Activated naive CD4-positive, alpha-beta T cell treated with anti-CD3 and anti-CD28 coated beads, Interleukin-2, amount 50 U/mL, for 72 hours (primary cell): ENCODE results near the gene PPM1J. TPM values are rescaled to one million over a fixed set of nuclear protein-coding genes. Genes with fewer than 3 reads are reported as not detected.

ENCODE experiments used
- ATAC-seq, 2 donors: fragments of 150-1000 bp; cut with Tn5 transposase; 2 replicates each; pipeline ENCODE4 v1.10.0; 2021; ENCODE audit warnings: mild to moderate bottlenecking in 2 of 2, moderate library complexity in 2 of 2
- DNase-seq, 2 donors: peaks; one replicate each; pipeline ENCODE4 v3.0.0; 2021 to 2022; ENCODE audit warnings: low spot score in 2 of 2
- H3K27ac Mint-ChIP-seq, 2 donors: one replicate each; pipeline ENCODE4 v1.8.0; 2022; ENCODE audit warnings: mild to moderate bottlenecking in 2 of 2, mixed read lengths in 2 of 2
- H3K36me3 Mint-ChIP-seq, 2 donors: one replicate each; pipeline ENCODE4 v1.8.0; 2022; ENCODE audit warnings: mixed read lengths in 2 of 2
- H3K9me3 Mint-ChIP-seq, 2 donors: one replicate each; pipeline ENCODE4 v1.8.0; 2022; ENCODE audit warnings: mixed read lengths in 2 of 2
- total RNA-seq, 2 donors: library from RNA; stranded (reverse); gene quantifications; one replicate each; pipeline ENCODE4 v1.2.3, GENCODE V29; 2022

The PPM1J gene
- total RNA-seq, 2 donors from 2014 or later: 0.46 to 1.8 TPM

GRCh38 chr1:112686835-112687234, 28.3 kb downstream of the PPM1J start:
- no peaks in the 10 kb centered on the region for H3K9me3 Mint-ChIP-seq
- no peaks in the 10 kb centered on the region for H3K36me3 Mint-ChIP-seq
- ATAC-seq (peak in 1 of 2 donors; percentile 17), DNase-seq (no peak)
- H3K27ac Mint-ChIP-seq: peak overlapping the region; percentile 72 to 86

DNA sequence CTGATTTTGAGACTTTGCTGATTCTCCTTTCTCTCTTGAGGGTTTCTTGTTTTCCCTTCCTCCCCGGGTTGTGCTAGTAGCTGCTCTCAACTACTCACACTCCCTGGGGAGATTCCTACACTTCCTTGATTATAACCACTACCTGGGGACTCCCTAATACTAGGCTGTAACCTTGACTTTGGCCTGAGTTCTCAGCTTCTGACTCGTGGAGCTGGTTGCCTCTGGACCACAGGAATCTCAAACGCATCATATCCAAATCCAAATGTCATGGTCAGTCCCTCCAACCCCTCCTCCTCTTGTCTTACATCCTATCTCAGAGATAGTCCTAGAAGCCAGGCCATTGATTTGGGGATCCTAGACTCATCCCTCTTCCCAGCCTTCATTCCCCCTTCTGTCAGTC, 28.7 kb downstream of the PPM1J start:
- Mint-ChIP-seq H3K36me3 (no peaks in the 10 kb centered on the region), H3K9me3 (no peaks in the 10 kb centered on the region), H3K27ac (peak overlapping the region; percentile 72 to 86)
- ATAC-seq (peak in 1 of 2 donors; percentile 82), DNase-seq (no peak)

DNA sequence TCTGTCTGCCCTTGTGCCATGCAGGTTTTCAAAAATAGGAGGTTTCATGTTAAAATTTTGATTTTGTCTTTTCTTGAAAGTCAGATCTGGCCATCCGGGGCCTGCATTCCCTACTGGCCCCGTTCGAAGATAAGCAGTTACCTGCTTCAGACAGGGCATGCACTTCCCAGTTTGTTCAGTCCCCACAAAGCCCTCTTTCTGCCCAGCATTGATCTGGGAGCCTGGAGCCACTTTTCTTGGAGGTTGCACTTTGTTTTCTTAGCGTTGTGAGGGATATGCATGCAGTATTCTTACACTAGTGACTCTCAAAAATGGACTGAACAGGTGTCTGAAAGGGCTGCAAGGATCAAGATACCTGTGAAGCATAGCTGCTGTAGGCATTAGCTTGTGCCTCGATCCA, 29.2 kb downstream of the PPM1J start:
- no peaks in the 10 kb centered on the region for H3K36me3 Mint-ChIP-seq
- ATAC-seq (no peak), DNase-seq (no peak)
- no peaks in the 10 kb centered on the region for H3K9me3 Mint-ChIP-seq
- H3K27ac Mint-ChIP-seq: peak overlapping the region in 1 of 2 donors; percentile 72

DNA sequence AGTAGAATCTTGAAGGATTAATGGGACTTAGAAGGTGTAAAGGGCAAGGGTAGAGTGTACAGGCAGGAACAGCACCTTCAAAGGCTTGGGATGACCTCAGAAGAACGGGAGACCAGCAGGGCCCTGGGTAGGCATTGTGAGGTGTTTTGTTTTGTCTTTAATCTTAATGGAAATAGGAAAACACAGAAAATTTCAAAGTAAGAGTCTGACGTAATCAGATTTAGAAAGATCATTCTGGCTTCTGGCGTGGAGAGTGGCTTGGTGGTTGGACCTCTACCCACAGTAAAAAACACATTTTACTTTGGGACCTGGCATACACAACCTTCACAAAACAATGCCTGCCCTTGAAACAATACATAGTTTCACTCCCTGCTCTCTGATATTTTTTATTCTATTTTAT, 36.5 kb downstream of the PPM1J start:
- Mint-ChIP-seq H3K27ac (no peak overlapping the region), H3K36me3 (peaks cover 7 to 29% of the 10 kb centered on the region in 2 donors), H3K9me3 (no peaks in the 10 kb centered on the region)
- no peak for ATAC-seq
- no peak for DNase-seq

- H3K27ac Mint-ChIP-seq: no peak overlapping the region
- H3K9me3 Mint-ChIP-seq: no peaks in the 10 kb centered on the region
- DNase-seq (no peak), ATAC-seq (no peak)
- H3K36me3 Mint-ChIP-seq: peaks cover 7 to 29% of the 10 kb centered on the region in 2 donors
Measured at GRCh38 chr1:112677501-112677900, 37.6 kb downstream of the PPM1J start.

GRCh38 chr1:112676543-112676942, 38.6 kb downstream of the PPM1J start:
- ATAC-seq: no peak

GRCh38 chr1:112675728-112676381, 39.3 kb downstream of the PPM1J start:
- no peak for ATAC-seq
- Mint-ChIP-seq H3K9me3 (no peaks in the 10 kb centered on the region), H3K36me3 (peaks cover 7 to 34% of the 10 kb centered on the region in 2 donors), H3K27ac (peak overlapping the region; percentile 33 to 84)
- no peak for DNase-seq

More at GRCh38 chr1:112676543-112676942, 38.6 kb downstream of the PPM1J start:
- peaks cover 7 to 29% of the 10 kb centered on the region in 2 donors for H3K36me3 Mint-ChIP-seq
- DNase-seq: no peak
- H3K9me3 Mint-ChIP-seq: no peaks in the 10 kb centered on the region
- H3K27ac Mint-ChIP-seq: no peak overlapping the region

DNA sequence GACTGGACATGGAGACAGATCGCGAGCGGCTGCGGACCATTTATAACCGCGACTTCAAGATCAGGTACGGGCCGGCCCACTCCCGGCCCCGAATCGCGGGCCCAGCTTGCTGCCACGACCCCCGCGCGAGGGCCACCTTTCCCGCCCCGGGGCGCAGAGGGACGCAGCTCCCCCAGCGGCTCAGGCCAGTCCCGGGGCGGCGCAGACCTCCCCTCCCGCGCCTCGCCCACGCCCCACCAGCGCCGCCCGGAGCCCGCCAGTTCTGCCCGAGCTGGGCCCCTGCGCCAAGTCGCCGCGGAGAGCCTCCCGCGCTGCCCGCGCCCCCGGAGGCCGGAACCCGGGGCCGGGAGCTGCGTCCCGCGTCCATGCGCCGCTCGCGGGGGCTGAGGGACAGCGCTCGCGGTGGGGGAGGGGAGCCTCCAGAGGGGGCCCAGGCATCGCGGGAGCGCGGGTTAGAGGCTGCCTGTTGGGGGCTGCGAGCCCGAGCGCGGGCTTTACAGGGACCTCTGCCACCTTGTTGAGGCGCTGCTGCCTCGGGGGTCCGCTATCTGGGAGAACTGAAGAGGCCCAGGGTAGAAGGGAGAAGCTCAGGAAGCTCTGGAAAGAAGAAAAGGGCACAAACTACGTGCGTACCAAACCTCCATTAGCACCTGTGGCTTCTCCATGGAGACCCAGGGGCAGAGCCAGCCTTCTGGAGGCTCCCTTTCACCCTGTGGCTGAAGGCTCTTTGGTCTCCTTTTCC, 40.0 kb downstream of the PPM1J start:
- H3K36me3 Mint-ChIP-seq: peaks cover 7 to 40% of the 10 kb centered on the region in 2 donors
- peak overlapping the region; percentile 94 to 97 for H3K27ac Mint-ChIP-seq
- DNase-seq: peak in 1 of 2 donors; percentile 51
- H3K9me3 Mint-ChIP-seq: no peaks in the 10 kb centered on the region
- peak; percentile 50 to 63 for ATAC-seq

GRCh38 chr1:112674440-112674985, 40.6 kb downstream of the PPM1J start, which contains the start of gene MOV10:
MOV10 (plus strand) TSS chr1:112674659; CDS start chr1:112674913, 254 bp downstream.
- H3K36me3 Mint-ChIP-seq: peaks cover 7 to 40% of the 10 kb centered on the region in 2 donors
- no peaks in the 10 kb centered on the region for H3K9me3 Mint-ChIP-seq
- ATAC-seq: peak; percentile 79 to 80

GRCh38 chr1:112673592-112674439, 41.3 kb downstream of the PPM1J start:
- DNase-seq (no peak), ATAC-seq (peak in 1 of 2 donors; percentile 23)
- Mint-ChIP-seq H3K9me3 (no peaks in the 10 kb centered on the region), H3K27ac (peak overlapping the region; percentile 94 to 97), H3K36me3 (peaks cover 11 to 43% of the 10 kb centered on the region in 2 donors)

More at GRCh38 chr1:112674440-112674985, 40.6 kb downstream of the PPM1J start, which contains the start of gene MOV10:
- H3K27ac Mint-ChIP-seq: peak within 1 kb of the TSS; percentile 94 to 97
- peak; percentile 56 to 78 for DNase-seq

- Mint-ChIP-seq H3K36me3 (peaks cover 12 to 52% of the 10 kb centered on the region in 2 donors), H3K27ac (no peak overlapping the region), H3K9me3 (no peaks in the 10 kb centered on the region)
- no peak for DNase-seq
- ATAC-seq: no peak
Measured at GRCh38 chr1:112672842-112673241, 42.3 kb downstream of the PPM1J start.

- Mint-ChIP-seq H3K27ac (peak overlapping the region in 1 of 2 donors; percentile 33), H3K36me3 (peaks cover 16 to 61% of the 10 kb centered on the region in 2 donors), H3K9me3 (peaks cover 0 to 4% of the 10 kb centered on the region in 2 donors)
- no peak for ATAC-seq
- no peak for DNase-seq
Measured at GRCh38 chr1:112672009-112672408, 43.1 kb downstream of the PPM1J start.

GRCh38 chr1:112666946-112667345, 48.2 kb downstream of the PPM1J start:
- Mint-ChIP-seq H3K9me3 (peaks cover 0 to 4% of the 10 kb centered on the region in 2 donors), H3K36me3 (peaks cover 17 to 64% of the 10 kb centered on the region in 2 donors), H3K27ac (peak overlapping the region; percentile 80 to 97)
- ATAC-seq (peak; percentile 79 to 87), DNase-seq (no peak)

GRCh38 chr1:112665857-112666256, 49.3 kb downstream of the PPM1J start:
- DNase-seq (no peak), ATAC-seq (no peak)
- peaks cover 17 to 69% of the 10 kb centered on the region in 2 donors for H3K36me3 Mint-ChIP-seq
- peaks cover 0 to 4% of the 10 kb centered on the region in 2 donors for H3K9me3 Mint-ChIP-seq
- H3K27ac Mint-ChIP-seq: no peak overlapping the region
